Spleen (tissue), 11 donors: ENCODE measurements around the gene CCDC188. TPM values are rescaled to one million over a fixed set of nuclear protein-coding genes. Genes with fewer than 3 reads are reported as not detected.

ENCODE experiments used
- DNase-seq: peaks from one replicate; pipeline ENCODE4 v3.0.0-alpha.2; 2020
- H3K27ac ChIP-seq, 8 donors: fragments of 200-600 bp; sonication (generic) in 7 of 8; 1 replicate in 4 of 8; 2 replicates in 4 of 8; pipeline versions ENCODE4 v1.5.0 to v1.8.0; 2016 to 2021; ENCODE audit warnings: inconsistent platforms in 4 of 8, mild to moderate bottlenecking in 4 of 8, moderate library complexity in 1 of 8
- H3K27me3 ChIP-seq, 7 donors: fragments of 200-600 bp; sonication (generic) in 6 of 7; replicated peaks in 1 of 7; 1 replicate in 4 of 7; 2 replicates in 3 of 7; pipeline versions ENCODE4 v1.5.0 to v1.8.0; 2016 to 2021; ENCODE audit warnings: inconsistent platforms in 3 of 7, mild to moderate bottlenecking in 1 of 7
- H3K36me3 ChIP-seq, 6 donors: fragments of 200-600 bp; sonication (generic) in 5 of 6; 1 replicate in 4 of 6; 2 replicates in 2 of 6; pipeline versions ENCODE4 v1.5.0 to v1.8.0; 2016 to 2021; ENCODE audit warnings: inconsistent platforms in 2 of 6
- H3K4me1 ChIP-seq, 6 donors: fragments of 200-600 bp; sonication (generic) in 5 of 6; 1 replicate in 3 of 6; 2 replicates in 3 of 6; pipeline versions ENCODE4 v1.5.0 to v1.8.0; 2016 to 2021; ENCODE audit warnings: inconsistent platforms in 3 of 6
- H3K4me3 ChIP-seq, 8 donors: fragments of 200-600 bp; sonication (generic) in 7 of 8; 1 replicate in 4 of 8; 2 replicates in 4 of 8; pipeline versions ENCODE4 v1.5.0 to v1.8.0; 2016 to 2021; ENCODE audit warnings: inconsistent platforms in 4 of 8, mild to moderate bottlenecking in 4 of 8, moderate library complexity in 2 of 8
- H3K9me3 ChIP-seq, 8 donors: fragments of 200-600 bp; sonication (generic) in 7 of 8; 1 replicate in 4 of 8; 2 replicates in 4 of 8; pipeline versions ENCODE4 v1.5.0 to v1.8.0; 2016 to 2021; ENCODE audit warnings: inconsistent platforms in 4 of 8
- CTCF ChIP-seq, 11 experiments: fragments of 200-600 bp in 7 of 11; fragments of 450-650 bp in 4 of 11; sonication (generic) in 4 of 11; IDR thresholded peaks in 8 of 11; conservative IDR thresholded peaks in 3 of 11; 1 replicate in 7 of 11; 2 replicates in 4 of 11; pipeline versions ENCODE4 v1.4.0 to v1.8.0; 2016 to 2021; ENCODE audit warnings: antibody characterized with exemption in 11 of 11, inconsistent platforms in 4 of 11, mild to moderate bottlenecking in 1 of 11
- POLR2A ChIP-seq, 3 donors: fragments of 450-650 bp; IDR thresholded peaks; one replicate each; pipeline ENCODE4 v1.5.1; 2017; ENCODE audit warnings: antibody characterized with exemption in 3 of 3, mild to moderate bottlenecking in 1 of 3
- POLR2AphosphoS5 ChIP-seq, 3 donors: sonication (generic); formaldehyde crosslinking; IDR thresholded peaks; one replicate each; pipeline ENCODE4 v1.5.1; 2017; ENCODE audit warnings: antibody characterized with exemption in 3 of 3
- WGBS, 5 donors: extraction: QIAGEN DNeasy Blood & Tissue Kit in 3 of 5; methylation state at CpG; one replicate each; pipeline versions ENCODE4 v1.1.5 to v1.1.7; 2013 to 2018; 5-methylcytosine and 5-hydroxymethylcytosine counted together
- intact Hi-C: fragments of 100-400 bp; cut with DNase I; formaldehyde crosslinking; loops from one replicate; pipeline ENCODE4 v1.15.0; 2023; ENCODE audit warnings: low total_unique reads
- polyA plus RNA-seq, 3 donors: library from polyadenylated mRNA; stranded (reverse); fragments of 200-250 nt; gene quantifications; one replicate each; pipeline ENCODE4 v1.2.1, GENCODE V29; 2013
- total RNA-seq, 7 donors: library from RNA; depleted of rRNA in 3 of 7; stranded (reverse); fragments of >200 nt in 3 of 7; fragmentation: NEBNext Ultra II Directional in 4 of 7; extraction: Animal tissue kit (Norgen Biotek cat#: 25700) in 4 of 7; gene quantifications; one replicate each; pipeline versions ENCODE4 v1.1.0 to v1.2.1, GENCODE V29; 2016 to 2021
- donor health status: healthy with polysubstance abuse.
- donor health status: DM: no; HTN: no; CAD: no; lungs with moderate emphysema.
- donor health status: DM: no; HTN: no; CAD: no.
- donor health status: Bipolar disorder and iron deficiency.
- donor health status: healthy.
- donor health status: DM: no; HTN: no; CAD: no.
- donor health status: DM: yes; HTN: yes; CAD: no.

The CCDC188 gene
- total and polyA plus RNA-seq, 10 donors, result 0.29 to 7.6 (median 1.8) TPM; not detected in 1

- DNase-seq, result peak; percentile 86
- H3K4me1 ChIP-seq, result peaks cover 29 to 93% (median 84%) of the 10 kb centered on the region in 6 donors
Measured at GRCh38 chr22:20115691-20116375, 35.0 kb downstream of the CCDC188 start, which contains the start of gene RANBP1. Gene RANBP1, plus strand, starts transcription at chr22:20116104. Its CDS starts 81 bp downstream, at chr22:20116185.

GRCh38 chr22:20114506-20115475 lies 36.1 kb downstream of the CCDC188 start:
- intact Hi-C loops, result no loop called here
- Histone ChIP-seq H3K4me1 (peaks cover 29 to 83% (median 76%) of the 10 kb centered on the region in 6 donors), H3K9me3 (no peaks in the 10 kb centered on the region), H3K27me3 (no peaks in the 10 kb centered on the region), H3K36me3 (peaks cover 0 to 73% (median 67%) of the 10 kb centered on the region in 6 donors), H3K4me3 (peak overlapping the region in 1 of 8 donors; percentile 80), H3K27ac (peak overlapping the region in 2 of 8 donors; percentile 54 to 93)
- TF ChIP-seq POLR2A (IDR thresholded peaks at IDR 0.05) (no peak), POLR2AphosphoS5 (IDR thresholded peaks at IDR 0.05) (peak in 2 of 3 donors; percentile 7 to 53)
- DNase-seq, result peak; percentile 79
- WGBS, 5 donors, result 92 to 95% (median 94%) methylated on average over 31 to 36 of the region's 36 CpGs

More at GRCh38 chr22:20115691-20116375, 35.0 kb downstream of the CCDC188 start, which contains the start of gene RANBP1:
- Histone ChIP-seq H3K4me3 (peak within 1 kb of the TSS; percentile 80 to 93 (median 86)), H3K27ac (peak within 1 kb of the TSS; percentile 85 to 93 (median 91)), H3K36me3 (peaks cover 0 to 73% (median 67%) of the 10 kb centered on the region in 6 donors), H3K9me3 (no peaks in the 10 kb centered on the region), H3K27me3 (no peaks in the 10 kb centered on the region)
- intact Hi-C loops, result no loop called here
- TF ChIP-seq POLR2A (IDR thresholded peaks at IDR 0.05), result no peak
- TF ChIP-seq CTCF (IDR thresholded peaks at IDR 0.05 in 8 of 11, conservative IDR thresholded peaks at IDR 0.05 in 3 of 11), result no peak
- TF ChIP-seq POLR2AphosphoS5 (IDR thresholded peaks at IDR 0.05), result no peak
- WGBS, 5 donors, result 71 to 86% (median 74%) methylated on average over 27 to 30 of the region's 30 CpGs

GRCh38 chr22:20113551-20114310 lies 37.1 kb downstream of the CCDC188 start:
- peak; percentile 76 for DNase-seq
- Histone ChIP-seq H3K9me3 (no peaks in the 10 kb centered on the region), H3K4me3 (no peak overlapping the region), H3K27me3 (no peaks in the 10 kb centered on the region), H3K4me1 (peaks cover 26 to 72% (median 65%) of the 10 kb centered on the region in 6 donors), H3K36me3 (peaks cover 0 to 74% (median 69%) of the 10 kb centered on the region in 6 donors), H3K27ac (peak overlapping the region in 5 of 8 donors; percentile 33 to 93 (median 48))
- TF ChIP-seq POLR2AphosphoS5 (IDR thresholded peaks at IDR 0.05), result peak in 1 of 3 donors; percentile 54
- no peak for TF ChIP-seq POLR2A (IDR thresholded peaks at IDR 0.05)
- intact Hi-C loops, result no loop called here
- 85 to 96% (median 90%) methylated on average over 12 to 19 of the region's 19 CpGs for WGBS, 5 donors

GRCh38 chr22:20112623-20113511 lies 38.0 kb downstream of the CCDC188 start:
- Histone ChIP-seq H3K4me1 (peaks cover 18 to 64% (median 56%) of the 10 kb centered on the region in 6 donors), H3K36me3 (peaks cover 0 to 82% (median 77%) of the 10 kb centered on the region in 6 donors), H3K9me3 (no peaks in the 10 kb centered on the region), H3K27me3 (no peaks in the 10 kb centered on the region), H3K4me3 (no peak overlapping the region), H3K27ac (peak overlapping the region in 6 of 8 donors; percentile 33 to 93 (median 41))
- intact Hi-C loops, result no loop called here
- DNase-seq, result peak; percentile 77
- TF ChIP-seq CTCF (IDR thresholded peaks at IDR 0.05 in 8 of 11, conservative IDR thresholded peaks at IDR 0.05 in 3 of 11), result no peak
- TF ChIP-seq POLR2AphosphoS5 (IDR thresholded peaks at IDR 0.05), result peak in 2 of 3 donors; percentile 43 to 67
- WGBS, 5 donors, result 77 to 90% (median 80%) methylated on average over 20 to 26 of the region's 26 CpGs
